IMR-90 (cell line): Measurements from ENCODE around the gene C22orf31. TPM values are rescaled to one million over a fixed set of nuclear protein-coding genes. Genes with fewer than 3 reads are reported as not detected.
A peak's percentile ranks its signal among the peaks of the same experiment; 100 is the strongest.

Source experiments
- ATAC-seq: fragments of 200-7000 bp; cut with Tn5 transposase; 2 replicates; pipeline ENCODE4 v1.9.1; 2020; ENCODE audit warnings: low read depth, mild to moderate bottlenecking, moderate library complexity
- BruUV-seq: library from RNA; stranded (reverse); fragments of 400-500 nt; replicated peaks from 2 replicates; lab custom pipeline; 2021; lab: Mats Ljungman, UMichigan
- CTCF ChIA-PET: fragments of 300-600 bp; formaldehyde crosslinking; extraction: SDS; loops from one replicate; lab custom pipeline; 2021; ENCODE audit warnings: antibody characterized with exemption; lab: Yijun Ruan, JAX
- POLR2A ChIA-PET: fragments of 300-600 bp; sonication (Branson Sonifier 250); formaldehyde crosslinking; loops from one replicate; lab custom pipeline; 2022; ENCODE audit warnings: antibody characterized with exemption; ENCODE audit not compliant: unreplicated experiment; lab: Charles Lee
- DNase-seq: peaks from one replicate; pipeline ENCODE4 v3.0.0; 2013
- H2AFZ ChIP-seq: replicated peaks from 2 replicates; pipeline ENCODE3; 2013; ENCODE audit warnings: low read length, mild to moderate bottlenecking; ENCODE audit not compliant: poor library complexity
- H2AK5ac ChIP-seq: 2 replicates; pipeline ENCODE4 v1.6.1; 2013; ENCODE audit warnings: low read depth, low read length, inconsistent platforms
- H2AK9ac ChIP-seq: replicated peaks from 2 replicates; pipeline ENCODE3; 2013; ENCODE audit warnings: mild to moderate bottlenecking, low read depth, low read length, moderate library complexity; ENCODE audit not compliant: poor library complexity
- H2BK120ac ChIP-seq: 2 replicates; pipeline ENCODE4 v1.6.1; 2013; ENCODE audit warnings: low read depth, low read length, inconsistent platforms
- H2BK15ac ChIP-seq: 3 replicates; pipeline ENCODE4 v1.6.1; 2013; ENCODE audit warnings: low read depth, low read length, inconsistent platforms
- H2BK20ac ChIP-seq: 2 replicates; pipeline ENCODE4 v1.6.1; 2013; ENCODE audit warnings: low read depth, mild to moderate bottlenecking, inconsistent platforms, low read length, moderate library complexity
- H2BK5ac ChIP-seq: 2 replicates; pipeline ENCODE4 v1.6.1; 2013; ENCODE audit warnings: mild to moderate bottlenecking, low read depth, low read length, inconsistent platforms; ENCODE audit not compliant: poor library complexity, severe bottlenecking
- H3K14ac ChIP-seq: replicated peaks from 2 replicates; pipeline ENCODE4 v1.6.1; 2013; ENCODE audit warnings: low read depth, low read length, inconsistent platforms
- H3K18ac ChIP-seq: 2 replicates; pipeline ENCODE4 v1.6.1; 2013; ENCODE audit warnings: low read depth, low read length, control low read depth
- H3K23ac ChIP-seq: 2 replicates; pipeline ENCODE4 v1.6.1; 2013; ENCODE audit warnings: low read depth, low read length, inconsistent platforms
- H3K27ac ChIP-seq: 2 replicates; pipeline ENCODE4 v1.5.1; 2013; ENCODE audit warnings: mild to moderate bottlenecking, control low read depth, low read length; ENCODE audit not compliant: insufficient read depth
- H3K27me3 ChIP-seq: 2 replicates; pipeline ENCODE4 v1.6.1; 2013; ENCODE audit warnings: low read length; ENCODE audit not compliant: control insufficient read depth, insufficient read depth
- H3K36me3 ChIP-seq: 2 replicates; pipeline ENCODE4 v1.6.1; 2013; ENCODE audit warnings: low read length, mixed read lengths; ENCODE audit not compliant: control insufficient read depth, insufficient read depth
- H3K4ac ChIP-seq: 2 replicates; pipeline ENCODE4 v1.6.1; 2013; ENCODE audit warnings: low read depth, low read length, inconsistent platforms
- H3K4me1 ChIP-seq: 2 replicates; pipeline ENCODE4 v1.6.1; 2013; ENCODE audit warnings: low read length, mixed read lengths; ENCODE audit not compliant: control insufficient read depth, insufficient read depth
- H3K4me2 ChIP-seq: 2 replicates; pipeline ENCODE4 v1.6.1; 2013; ENCODE audit warnings: low read depth, mild to moderate bottlenecking, control low read depth, low read length, moderate library complexity
- H3K4me3 ChIP-seq: 2 replicates; pipeline ENCODE4 v1.5.1; 2013; ENCODE audit warnings: low read depth, mild to moderate bottlenecking, control low read depth, low read length, moderate library complexity; ENCODE audit not compliant: insufficient read depth
- H3K56ac ChIP-seq: 2 replicates; pipeline ENCODE4 v1.6.1; 2013; ENCODE audit warnings: low read length, inconsistent platforms; ENCODE audit not compliant: insufficient read depth; ENCODE audit errors: extremely low read depth
- H3K79me1 ChIP-seq, 2 experiments: 2 replicates each; pipeline ENCODE4 v1.6.1; 2013; ENCODE audit warnings: low read length in 2 of 2, inconsistent platforms in 1 of 2, low read depth in 1 of 2
- H3K9ac ChIP-seq: 2 replicates; pipeline ENCODE4 v1.6.1; 2013; ENCODE audit warnings: low read depth, low read length, control low read depth
- H3K9me1 ChIP-seq: 2 replicates; pipeline ENCODE4 v1.6.1; 2013; ENCODE audit warnings: low read length, inconsistent platforms; ENCODE audit not compliant: insufficient read depth
- H3K9me3 ChIP-seq: 2 replicates; pipeline ENCODE4 v1.6.1; 2013; ENCODE audit warnings: low read length; ENCODE audit not compliant: control insufficient read depth, insufficient read depth
- H4K20me1 ChIP-seq: 2 replicates; pipeline ENCODE4 v1.6.1; 2013; ENCODE audit warnings: low read length, inconsistent platforms; ENCODE audit not compliant: insufficient read depth
- H4K5ac ChIP-seq: 2 replicates; pipeline ENCODE4 v1.6.1; 2013; ENCODE audit warnings: mild to moderate bottlenecking, low read depth, low read length, control low read depth
- H4K8ac ChIP-seq, 2 experiments: 2 replicates each; pipeline ENCODE4 v1.6.1; 2013; ENCODE audit warnings: low read depth in 2 of 2, low read length in 2 of 2, control low read depth in 1 of 2, inconsistent platforms in 1 of 2
- H4K91ac ChIP-seq: 2 replicates; pipeline ENCODE4 v1.6.1; 2013; ENCODE audit warnings: low read depth, low read length, inconsistent platforms; ENCODE audit not compliant: insufficient read depth
- CEBPB ChIP-seq: IDR thresholded peaks from 2 replicates; pipeline ENCODE4 v1.6.1; 2012; ENCODE audit warnings: low read depth, low read length, improper control_type of control experiment
- CHD1 ChIP-seq: IDR thresholded peaks from 2 replicates; pipeline ENCODE4 v1.6.1; 2012; ENCODE audit warnings: low read depth, low read length, improper control_type of control experiment
- ELK1 ChIP-seq: fragments of 150-350 bp; IDR thresholded peaks from 2 replicates; pipeline ENCODE4 v1.6.1; 2016; ENCODE audit warnings: low read depth, mild to moderate bottlenecking, low read length, moderate library complexity, borderline replicate concordance
- FOS ChIP-seq: fragments of 150-350 bp; IDR thresholded peaks from 2 replicates; pipeline ENCODE4 v1.6.1; 2016; ENCODE audit warnings: low read depth, low read length
- MXI1 ChIP-seq: IDR thresholded peaks from 2 replicates; pipeline ENCODE4 v1.6.1; 2012; ENCODE audit warnings: low read depth, mild to moderate bottlenecking, low read length, moderate library complexity, borderline replicate concordance
- NFE2L2 ChIP-seq: fragments of 150-350 bp; IDR thresholded peaks from 2 replicates; pipeline ENCODE4 v1.6.1; 2016; ENCODE audit warnings: low read depth, mild to moderate bottlenecking, low read length
- RAD21 ChIP-seq: IDR thresholded peaks from 2 replicates; pipeline ENCODE4 v1.6.1; 2012; ENCODE audit warnings: low read length, improper control_type of control experiment
- RFX5 ChIP-seq: IDR thresholded peaks from 2 replicates; pipeline ENCODE4 v1.8.0; 2012; ENCODE audit warnings: low read depth, mild to moderate bottlenecking, low read length, moderate library complexity
- WGBS, 2 experiments: methylation state at CpG; one replicate each; pipeline versions ENCODE4 v1.1.5 to v1.1.7; 2013; ENCODE audit warnings: missing lambda C conversion rate in 2 of 2; ENCODE audit not compliant: insufficient read length in 1 of 2; ENCODE audit errors: extremely low coverage in 2 of 2; 5-methylcytosine and 5-hydroxymethylcytosine counted together
- dilution Hi-C: fragments of 300-500 bp; cut with HindIII; formaldehyde crosslinking; loops from one replicate; pipeline ENCODE4 v1.14.3; 2018; ENCODE audit warnings: low sequenced_read_pairs; ENCODE audit not compliant: unreplicated experiment
- in situ Hi-C: fragments of 300-500 bp; cut with MboI; formaldehyde crosslinking; loops from 3 replicates; pipeline ENCODE4 v1.14.3; 2019; ENCODE audit warnings: low sequenced_read_pairs, inconsistent platforms, mixed read lengths
- intact Hi-C: fragments of 100-400 bp; cut with micrococcal nuclease; formaldehyde crosslinking; loops from 2 replicates; pipeline ENCODE4 v1.10.0; 2022
- polyA plus RNA-seq, 3 experiments: library from polyadenylated mRNA; depleted of rRNA; stranded (reverse); fragments of >200 nt; gene quantifications; 2 replicates each; pipeline ENCODE4 v1.2.3, GENCODE V29; 2012; ENCODE audit warnings: low replicate concordance in 1 of 3
- total RNA-seq: library from RNA; depleted of rRNA; stranded (reverse); fragments of >200 nt; gene quantifications from 2 replicates; pipeline ENCODE4 v1.2.3, GENCODE V29; 2012

C22orf31 gene
- total and polyA plus RNA-seq, 2 of the 4 experiments (the other 2 are of a cell fraction), result not detected

- dilution Hi-C loops, result no loop called here
- 0% methylated on average over 1 of the region's 4 CpGs; no CpG with 5 or more reads in 1 of the 2 experiments for WGBS, 2 experiments
- CTCF ChIA-PET, result no interaction called here
These were observed 32.1 kb upstream of the C22orf31 start for GRCh38 chr22:29093501-29094300.

More at GRCh38 chr22:29093501-29094300, 32.1 kb upstream of the C22orf31 start:
- Histone ChIP-seq H3K4me1 (peaks cover 19% of the 10 kb centered on the region), H3K9me1 (peaks cover 6% of the 10 kb centered on the region; the same call in 1 of the 2 replicates), H2BK5ac (no peak overlapping the region), H3K14ac (peak overlapping the region; percentile 55), H2BK120ac (no peak overlapping the region), H3K79me1 (no peaks in the 10 kb centered on the region), H2AK9ac (no peak overlapping the region), H2AFZ (no peak overlapping the region), H3K23ac (no peak overlapping the region), H3K27ac (peak overlapping the region; percentile 53; the same call in 1 of the 2 replicates), H3K9ac (no peak overlapping the region), H2BK20ac (peak overlapping the region; percentile 18; the same call in 1 of the 2 replicates), H3K36me3 (peaks cover 2% of the 10 kb centered on the region; the same call in 1 of the 2 replicates), H4K20me1 (no peaks in the 10 kb centered on the region), H2BK15ac (no peak overlapping the region), H3K27me3 (no peaks in the 10 kb centered on the region), H3K56ac (no peak overlapping the region), H2AK5ac (no peak overlapping the region), H3K18ac (peak overlapping the region; percentile 1; the same call in 1 of the 2 replicates), H3K9me3 (no peaks in the 10 kb centered on the region), H3K4me3 (no peak overlapping the region), H3K4me2 (peak overlapping the region; percentile 33), H4K5ac (no peak overlapping the region), H4K8ac (peak overlapping the region in 1 of 2 experiments; percentile 1; a peak in 1 of 4 replicates), H4K91ac (0 out of 2 replicates have a peak overlapping the region, but pooled peaks have one; percentile 8), H3K4ac (no peak overlapping the region)
- no TSS peak for BruUV-seq
- POLR2A ChIA-PET, result no interaction called here
- ATAC-seq (peak; percentile 83), DNase-seq (peak; percentile 70)
- in situ Hi-C loops (no loop called here), intact Hi-C loops (no loop called here)
- TF ChIP-seq CHD1 (no peak), RAD21 (no peak), FOS (0 out of 2 replicates have a peak, but pooled peaks have one; percentile 10), RFX5 (no peak), MXI1 (no peak), CEBPB (no peak), NFE2L2 (no peak), ELK1 (no peak)
